ENCODE measurements around the gene CDK2. TPM values are rescaled to one million over a fixed set of nuclear protein-coding genes. Genes with fewer than 3 reads are reported as not detected.

CDK2 gene
- total RNA-seq, 2 experiments from 2014 or later, result 15.8 to 16.0 TPM

DNA sequence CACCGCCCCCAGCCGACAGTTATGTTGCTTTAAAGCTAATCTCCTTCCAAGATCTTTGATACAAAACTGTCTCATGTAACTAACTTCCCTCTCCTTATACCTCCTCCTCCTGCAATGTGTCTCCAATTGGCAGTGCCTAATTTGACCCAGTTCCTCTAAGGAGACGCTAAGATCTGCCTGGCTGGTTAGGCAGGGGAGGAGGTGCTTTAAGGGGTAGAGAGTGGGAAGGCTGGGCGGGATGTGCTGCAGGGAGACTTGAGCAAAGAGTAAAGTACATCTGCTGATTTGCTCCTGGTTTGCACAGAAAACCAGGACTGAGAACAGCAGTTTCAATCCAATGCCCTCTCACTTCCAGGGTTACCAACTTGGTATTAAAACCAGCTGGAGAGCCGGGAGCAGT lies 46.9 kb downstream of the CDK2 start:
- no peak overlapping the region for H3K27ac Mint-ChIP-seq
- ATAC-seq (ENCODE audit: poor library complexity), result no peak

DNA sequence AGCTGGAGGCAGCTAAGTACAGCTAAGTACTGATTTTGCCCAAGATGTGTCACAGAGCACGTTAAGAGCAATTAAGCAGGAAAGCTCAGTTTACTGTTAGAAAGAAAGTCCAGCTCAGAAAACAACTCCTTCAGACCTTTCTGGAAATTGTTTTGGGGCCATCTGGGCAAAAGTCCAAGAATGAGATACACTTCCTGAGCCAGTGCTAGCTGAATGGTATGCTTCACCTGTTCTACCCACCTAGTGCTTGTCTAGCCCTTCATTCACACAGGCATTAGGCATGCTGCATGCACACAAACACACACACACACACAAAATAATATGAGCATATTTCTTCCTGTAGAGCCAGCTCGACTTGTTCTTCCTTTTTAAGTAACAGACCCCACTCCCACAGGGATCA lies 47.6 kb downstream of the CDK2 start:
- ChIA-PET POLR2A (interaction anchor here (1.1 kb wide), 1 partner anchor 18 kb away, joined by 3 read pairs; no protein-coding TSS in a partner anchor), CTCF (interaction anchor here (0.9 kb wide), 1 partner anchor 18 kb away, joined by 3 read pairs; no protein-coding TSS in a partner anchor)
- no peaks in the 10 kb centered on the region for H3K27me3 ChIP-seq (ENCODE audit: control insufficient read depth in 1 of 2, insufficient read depth in 2 of 2, low read length in 2 of 2)
- no peaks in the 10 kb centered on the region for H3K9me3 ChIP-seq (ENCODE audit: control insufficient read depth in 1 of 2, insufficient read depth in 1 of 2, low read length in 2 of 2)
- ATAC-seq (ENCODE audit: poor library complexity) (no peak), DNase-seq (no peak)
- Mint-ChIP-seq H3K4me1 (ENCODE audit: low read depth) (no peaks in the 10 kb centered on the region), H3K27me3 (no peaks in the 10 kb centered on the region), H3K27ac (no peak overlapping the region), H3K4me3 (no peak overlapping the region), H3K36me3 (ENCODE audit: low read depth) (peaks cover 5% of the 10 kb centered on the region), H3K9me3 (no peaks in the 10 kb centered on the region)
- H3K4me3 ChIP-seq (ENCODE audit: low read length), result no peak overlapping the region
- no peaks in the 10 kb centered on the region for H3K36me3 ChIP-seq (ENCODE audit: insufficient read depth, low read length)
- intact Hi-C loops (cut with DNase I, micrococcal nuclease), result no loop called here
- H3K27ac ChIP-seq (ENCODE audit: low read depth in 1 of 2, low read length in 2 of 2), result no peak overlapping the region
- no peaks in the 10 kb centered on the region for H3K4me1 ChIP-seq (ENCODE audit: insufficient read depth, low read length)
- TF ChIP-seq, protein P1, sequence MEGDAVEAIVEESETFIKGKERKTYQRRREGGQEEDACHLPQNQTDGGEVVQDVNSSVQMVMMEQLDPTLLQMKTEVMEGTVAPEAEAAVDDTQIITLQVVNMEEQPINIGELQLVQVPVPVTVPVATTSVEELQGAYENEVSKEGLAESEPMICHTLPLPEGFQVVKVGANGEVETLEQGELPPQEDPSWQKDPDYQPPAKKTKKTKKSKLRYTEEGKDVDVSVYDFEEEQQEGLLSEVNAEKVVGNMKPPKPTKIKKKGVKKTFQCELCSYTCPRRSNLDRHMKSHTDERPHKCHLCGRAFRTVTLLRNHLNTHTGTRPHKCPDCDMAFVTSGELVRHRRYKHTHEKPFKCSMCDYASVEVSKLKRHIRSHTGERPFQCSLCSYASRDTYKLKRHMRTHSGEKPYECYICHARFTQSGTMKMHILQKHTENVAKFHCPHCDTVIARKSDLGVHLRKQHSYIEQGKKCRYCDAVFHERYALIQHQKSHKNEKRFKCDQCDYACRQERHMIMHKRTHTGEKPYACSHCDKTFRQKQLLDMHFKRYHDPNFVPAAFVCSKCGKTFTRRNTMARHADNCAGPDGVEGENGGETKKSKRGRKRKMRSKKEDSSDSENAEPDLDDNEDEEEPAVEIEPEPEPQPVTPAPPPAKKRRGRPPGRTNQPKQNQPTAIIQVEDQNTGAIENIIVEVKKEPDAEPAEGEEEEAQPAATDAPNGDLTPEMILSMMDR (IDR thresholded peaks at IDR 0.05), result no peak

More for the DNA sequence above, 46.9 kb downstream of the CDK2 start:
- Mint-ChIP-seq H3K4me1 (ENCODE audit: low read depth) (no peaks in the 10 kb centered on the region), H3K4me3 (no peak overlapping the region), H3K9me3 (no peaks in the 10 kb centered on the region), H3K36me3 (ENCODE audit: low read depth) (peaks cover 4% of the 10 kb centered on the region), H3K27me3 (no peaks in the 10 kb centered on the region)
- no peak overlapping the region for H3K4me3 ChIP-seq (ENCODE audit: low read length)
- CTCF ChIA-PET, result interaction anchor here (1.3 kb wide), 1 partner anchor 18 kb away, joined by 3 read pairs; no protein-coding TSS in a partner anchor
- H3K36me3 ChIP-seq (ENCODE audit: insufficient read depth, low read length), result no peaks in the 10 kb centered on the region
- DNase-seq, result no peak
- POLR2A ChIA-PET, result interaction anchor here (1.1 kb wide), 1 partner anchor 17 kb away, joined by 3 read pairs; no protein-coding TSS in a partner anchor
- no peaks in the 10 kb centered on the region for H3K9me3 ChIP-seq (ENCODE audit: control insufficient read depth in 1 of 2, insufficient read depth in 1 of 2, low read length in 2 of 2)
- H3K27ac ChIP-seq (ENCODE audit: low read depth in 1 of 2, low read length in 2 of 2), result no peak overlapping the region
- H3K4me1 ChIP-seq (ENCODE audit: insufficient read depth, low read length), result no peaks in the 10 kb centered on the region
- intact Hi-C loops (cut with DNase I, micrococcal nuclease), result no loop called here
- TF ChIP-seq, protein P1 (IDR thresholded peaks at IDR 0.05), result no peak
- no peaks in the 10 kb centered on the region for H3K27me3 ChIP-seq (ENCODE audit: control insufficient read depth in 1 of 2, insufficient read depth in 2 of 2, low read length in 2 of 2)

DNA sequence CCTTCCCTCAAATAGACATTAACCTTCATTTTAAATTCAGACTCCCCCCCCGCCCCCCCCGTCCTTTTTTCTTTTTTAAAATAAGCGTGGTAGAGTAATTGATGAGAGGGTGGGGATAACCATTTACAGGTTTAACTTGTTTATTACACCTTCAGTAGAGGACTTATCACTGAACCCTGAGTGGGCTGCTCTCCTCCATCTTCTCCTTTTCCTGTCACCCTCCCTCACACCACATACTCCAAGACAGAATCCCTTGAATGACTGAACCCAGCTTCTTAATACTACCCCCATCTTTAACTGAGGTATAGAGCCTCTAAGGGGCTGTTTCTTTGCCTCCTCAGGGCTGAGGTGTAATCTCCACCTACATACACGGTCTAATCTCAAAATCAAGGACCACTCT lies 50.6 kb downstream of the CDK2 start:
- ChIA-PET CTCF (no interaction called here), POLR2A (interaction anchor here (1.1 kb wide), 1 partner anchor 10 kb away, joined by 3 read pairs; no protein-coding TSS in a partner anchor)
- H3K4me3 ChIP-seq (ENCODE audit: low read length), result no peak overlapping the region
- TF ChIP-seq, protein P1 (IDR thresholded peaks at IDR 0.05), result no peak
- intact Hi-C loops (cut with DNase I, micrococcal nuclease), result no loop called here
- Mint-ChIP-seq H3K9me3 (no peaks in the 10 kb centered on the region), H3K27me3 (no peaks in the 10 kb centered on the region), H3K4me3 (no peak overlapping the region), H3K27ac (no peak overlapping the region), H3K36me3 (ENCODE audit: low read depth) (peaks cover 5% of the 10 kb centered on the region), H3K4me1 (ENCODE audit: low read depth) (peaks cover 21% of the 10 kb centered on the region)
- H3K36me3 ChIP-seq (ENCODE audit: insufficient read depth, low read length), result no peaks in the 10 kb centered on the region
- H3K4me1 ChIP-seq (ENCODE audit: insufficient read depth, low read length), result peaks cover 25% of the 10 kb centered on the region
- no peak for ATAC-seq (ENCODE audit: poor library complexity)
- H3K27ac ChIP-seq (ENCODE audit: low read depth in 1 of 2, low read length in 2 of 2), result no peak overlapping the region
- H3K27me3 ChIP-seq (ENCODE audit: control insufficient read depth in 1 of 2, insufficient read depth in 2 of 2, low read length in 2 of 2), result no peaks in the 10 kb centered on the region
- DNase-seq, result no peak
- no peaks in the 10 kb centered on the region for H3K9me3 ChIP-seq (ENCODE audit: control insufficient read depth in 1 of 2, insufficient read depth in 1 of 2, low read length in 2 of 2)

Data from CD4-positive, alpha-beta T cell (primary cell).